ENCODE measurements around the gene YWHAB.

Gene YWHAB

DNA sequence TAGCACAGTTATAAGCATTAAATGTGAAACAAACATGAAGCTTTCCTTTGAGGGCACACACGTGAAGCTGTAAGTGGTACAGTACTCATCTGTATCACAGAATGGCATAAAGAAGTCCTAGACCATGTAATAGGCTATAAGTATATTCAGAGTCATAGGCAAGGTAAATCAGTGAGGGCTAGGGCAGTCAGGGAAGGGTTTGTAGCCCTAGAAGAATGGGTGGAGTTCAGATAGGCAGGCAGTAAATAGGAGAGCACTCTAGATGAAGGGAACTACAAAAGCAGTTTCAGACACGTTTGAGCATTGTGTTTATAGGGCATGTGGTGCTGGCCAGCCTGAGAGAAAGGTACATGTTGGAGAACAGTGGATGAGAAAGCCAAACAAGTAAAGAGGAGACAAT is 9.5 kb downstream of the YWHAB start:
- Histone ChIP-seq H3K9ac (ENCODE audit: low read depth, low read length, poor library complexity, severe bottlenecking) (no peak overlapping the region), H3K9me3 (ENCODE audit: insufficient read depth, low read depth, low read length) (no peaks in the 10 kb centered on the region), H3K4me2 (ENCODE audit: low read depth, low read length, poor library complexity, severe bottlenecking) (no peak overlapping the region), H2AFZ (ENCODE audit: low read length) (no peak overlapping the region), H3K4me1 (ENCODE audit: insufficient read depth, low read length, poor library complexity, severe bottlenecking) (peaks cover 54% of the 10 kb centered on the region), H3K9me2 (replicated peaks; ENCODE audit: low read depth, low read length) (no peaks in the 10 kb centered on the region), H4K20me1 (ENCODE audit: insufficient read depth, low read length, poor library complexity, severe bottlenecking) (peaks cover 97% of the 10 kb centered on the region), H3K27me3 (ENCODE audit: insufficient read depth, low read length, poor library complexity, severe bottlenecking) (no peaks in the 10 kb centered on the region), H3F3A (ENCODE audit: low read depth) (0 out of 2 replicates have a peak, but pooled peaks cover 1% of the 10 kb centered on the region), H3K36me3 (ENCODE audit: insufficient read depth, low read length) (peaks cover 13% of the 10 kb centered on the region; the same call in 1 of the 2 replicates), H3K4me3 (ENCODE audit: low read length, poor library complexity, severe bottlenecking) (no peak overlapping the region), H3K79me2 (ENCODE audit: insufficient read depth, low read length) (peaks cover 100% of the 10 kb centered on the region)
- TF ChIP-seq CTCF (conservative IDR thresholded peaks at IDR 0.05; ENCODE audit: low read length), result no peak
- TF ChIP-seq EZH2phosphoT487 (IDR thresholded peaks at IDR 0.05; ENCODE audit: borderline replicate concordance), result no peak

GRCh38 chr20:44896583-44896982 is 11.1 kb downstream of the YWHAB start:
- Histone ChIP-seq H3K9me2 (replicated peaks; ENCODE audit: low read depth, low read length) (no peaks in the 10 kb centered on the region), H2AFZ (ENCODE audit: low read length) (no peak overlapping the region), H3K4me1 (ENCODE audit: insufficient read depth, low read length, poor library complexity, severe bottlenecking) (peaks cover 54% of the 10 kb centered on the region), H3K27me3 (ENCODE audit: insufficient read depth, low read length, poor library complexity, severe bottlenecking) (no peaks in the 10 kb centered on the region), H3F3A (ENCODE audit: low read depth) (peaks cover 6% of the 10 kb centered on the region; the same call in 1 of the 2 replicates), H3K4me2 (ENCODE audit: low read depth, low read length, poor library complexity, severe bottlenecking) (peak overlapping the region; percentile 25), H3K79me2 (ENCODE audit: insufficient read depth, low read length) (peaks cover 100% of the 10 kb centered on the region), H3K4me3 (ENCODE audit: low read length, poor library complexity, severe bottlenecking) (no peak overlapping the region), H4K20me1 (ENCODE audit: insufficient read depth, low read length, poor library complexity, severe bottlenecking) (peaks cover 99% of the 10 kb centered on the region), H3K9ac (ENCODE audit: low read depth, low read length, poor library complexity, severe bottlenecking) (no peak overlapping the region), H3K9me3 (ENCODE audit: insufficient read depth, low read depth, low read length) (no peaks in the 10 kb centered on the region), H3K36me3 (ENCODE audit: insufficient read depth, low read length) (peaks cover 23% of the 10 kb centered on the region; the same call in 1 of the 2 replicates)
- TF ChIP-seq EZH2phosphoT487 (IDR thresholded peaks at IDR 0.05; ENCODE audit: borderline replicate concordance), result no peak
- TF ChIP-seq CTCF (conservative IDR thresholded peaks at IDR 0.05; ENCODE audit: low read length), result no peak

DNA sequence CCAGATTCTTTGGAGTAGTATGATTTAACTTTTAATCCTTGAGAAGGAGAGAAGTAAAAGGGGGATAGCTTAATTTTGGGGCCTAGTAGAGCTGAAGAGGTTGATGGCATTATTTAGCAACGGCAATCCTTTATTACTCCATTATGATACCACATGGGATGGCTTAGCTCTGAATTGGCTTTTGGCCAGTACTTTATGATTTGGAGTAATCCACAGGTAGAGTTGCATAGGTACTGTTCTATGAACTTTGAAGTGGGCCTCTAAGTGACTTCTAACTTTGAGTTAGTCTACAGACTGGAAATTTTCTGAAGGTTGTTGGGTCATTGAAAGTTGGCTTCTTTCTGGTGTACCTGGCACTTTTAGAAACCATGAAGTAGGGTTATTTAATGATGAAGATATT is 11.6 kb downstream of the YWHAB start:
- peaks cover 6% of the 10 kb centered on the region; the same call in 1 of the 2 replicates for H3F3A ChIP-seq (ENCODE audit: low read depth)
- no peak for TF ChIP-seq EZH2phosphoT487 (IDR thresholded peaks at IDR 0.05; ENCODE audit: borderline replicate concordance)
- no peak for TF ChIP-seq CTCF (conservative IDR thresholded peaks at IDR 0.05; ENCODE audit: low read length)
- H3K4me1 ChIP-seq (ENCODE audit: insufficient read depth, low read length, poor library complexity, severe bottlenecking), result peaks cover 49% of the 10 kb centered on the region
- H2AFZ ChIP-seq (ENCODE audit: low read length), result no peak overlapping the region
- peaks cover 27% of the 10 kb centered on the region; the same call in 1 of the 2 replicates for H3K36me3 ChIP-seq (ENCODE audit: insufficient read depth, low read length)
- no peak overlapping the region for H3K9ac ChIP-seq (ENCODE audit: low read depth, low read length, poor library complexity, severe bottlenecking)
- H4K20me1 ChIP-seq (ENCODE audit: insufficient read depth, low read length, poor library complexity, severe bottlenecking), result peaks cover 97% of the 10 kb centered on the region
- no peaks in the 10 kb centered on the region for H3K27me3 ChIP-seq (ENCODE audit: insufficient read depth, low read length, poor library complexity, severe bottlenecking)
- H3K4me3 ChIP-seq (ENCODE audit: low read length, poor library complexity, severe bottlenecking), result no peak overlapping the region
- H3K79me2 ChIP-seq (ENCODE audit: insufficient read depth, low read length), result peaks cover 100% of the 10 kb centered on the region
- no peaks in the 10 kb centered on the region for H3K9me2 ChIP-seq (replicated peaks; ENCODE audit: low read depth, low read length)
- no peaks in the 10 kb centered on the region for H3K9me3 ChIP-seq (ENCODE audit: insufficient read depth, low read depth, low read length)
- no peak overlapping the region for H3K4me2 ChIP-seq (ENCODE audit: low read depth, low read length, poor library complexity, severe bottlenecking)

Data from Loucy (cell line).